HG03060 (cell line): ENCODE measurements around the gene RPL36.
"Not testable (repeated sequence)": the region's sequence is repeated elsewhere in the genome, so short reads cannot be mapped to it uniquely, and the experiment has no call there.

Experiments
- ATAC-seq: cut with Tn5 transposase; IDR thresholded peaks from one replicate; pipeline ENCODE4 v1.9.1; 2021; ENCODE audit warnings: low read depth, moderate number of reproducible peaks; ENCODE audit not compliant: unreplicated experiment

Gene RPL36

GRCh38 chr19:5687360-5688198, 2.5 kb upstream of the RPL36 start:
- no peak for ATAC-seq

- not testable (repeated sequence) for ATAC-seq
These were observed 1.7 kb upstream of the RPL36 start for GRCh38 chr19:5688262-5688881.

GRCh38 chr19:5690955-5691821, 1.1 kb downstream of the RPL36 start:
- ATAC-seq: no peak

- no peak for ATAC-seq
These were observed 2.0 kb downstream of the RPL36 start for GRCh38 chr19:5691822-5692722.

GRCh38 chr19:5692723-5693194, 2.7 kb downstream of the RPL36 start:
- no peak for ATAC-seq

GRCh38 chr19:5693195-5694166, 3.4 kb downstream of the RPL36 start:
- ATAC-seq: no peak

GRCh38 chr19:5694167-5694955, 4.3 kb downstream of the RPL36 start:
- ATAC-seq: no peak

- no peak for ATAC-seq
These were observed 5.0 kb downstream of the RPL36 start for GRCh38 chr19:5694956-5695648.

GRCh38 chr19:5695649-5696195, 5.6 kb downstream of the RPL36 start:
- no peak for ATAC-seq

GRCh38 chr19:5696196-5697021, 6.3 kb downstream of the RPL36 start:
- ATAC-seq: no peak

- no peak for ATAC-seq
These were observed 7.2 kb downstream of the RPL36 start for GRCh38 chr19:5697022-5697889.

- ATAC-seq: no peak
These were observed 8.0 kb downstream of the RPL36 start for GRCh38 chr19:5697890-5698634.

- ATAC-seq: no peak
These were observed 8.7 kb downstream of the RPL36 start for GRCh38 chr19:5698635-5699422.
